Stimulated activated naive CD4-positive, alpha-beta T cell treated with Interleukin-2 at 50 U/mL for 16 hours (primary cell): Measurements from ENCODE around the gene GGT6.
"Not testable (repeated sequence)": the region's sequence is repeated elsewhere in the genome, so short reads cannot be mapped to it uniquely, and the experiment has no call there.

Experiments
- DNase-seq: peaks from one replicate; lab custom pipeline; 2025; lab: John Stamatoyannopoulos, UW

GGT6 gene

DNA sequence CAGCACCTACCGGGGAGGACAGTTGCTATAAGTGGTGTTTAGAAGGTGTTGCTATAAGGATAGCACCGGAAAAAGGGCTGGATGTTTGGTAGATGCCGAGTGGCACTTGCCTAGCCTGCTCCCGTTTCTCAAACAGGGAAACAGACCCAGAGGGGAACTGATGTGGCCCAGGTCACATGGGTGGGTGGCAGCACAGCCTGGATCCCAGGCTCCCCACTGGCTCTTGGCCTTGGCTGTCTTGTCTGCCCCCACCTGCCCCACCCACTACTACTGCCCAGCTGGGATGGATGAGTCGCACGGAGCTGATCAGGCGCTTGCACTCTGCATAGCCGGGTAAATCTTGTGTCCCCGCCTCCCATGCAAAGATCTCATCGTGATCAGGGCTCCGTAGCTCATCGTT is 31.2 kb upstream of the GGT6 start:
- DNase-seq, result no peak

DNA sequence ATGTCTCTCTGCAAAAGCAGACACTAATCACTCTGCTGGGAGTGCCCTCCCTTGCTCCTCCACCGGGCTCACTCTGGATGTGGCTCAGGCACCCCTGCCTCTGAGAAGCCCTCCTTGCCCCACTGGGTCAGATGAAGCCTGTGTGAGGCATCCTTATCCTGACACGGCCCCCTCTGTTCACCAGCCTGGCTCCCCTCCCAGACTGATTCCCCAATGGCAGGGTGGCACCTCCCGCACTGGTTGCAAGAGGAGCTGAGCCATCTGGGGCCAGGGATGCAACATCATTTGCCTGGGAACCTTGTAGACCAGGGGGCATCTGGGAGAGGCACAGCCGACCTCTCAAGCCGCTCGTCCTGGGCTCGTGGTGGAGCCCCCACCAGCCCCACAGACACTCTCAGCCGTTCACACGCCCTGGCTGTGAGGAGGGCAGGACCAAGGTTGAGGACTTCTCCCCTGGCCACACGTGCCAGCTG is 30.6 kb upstream of the GGT6 start:
- DNase-seq, result no peak

DNA sequence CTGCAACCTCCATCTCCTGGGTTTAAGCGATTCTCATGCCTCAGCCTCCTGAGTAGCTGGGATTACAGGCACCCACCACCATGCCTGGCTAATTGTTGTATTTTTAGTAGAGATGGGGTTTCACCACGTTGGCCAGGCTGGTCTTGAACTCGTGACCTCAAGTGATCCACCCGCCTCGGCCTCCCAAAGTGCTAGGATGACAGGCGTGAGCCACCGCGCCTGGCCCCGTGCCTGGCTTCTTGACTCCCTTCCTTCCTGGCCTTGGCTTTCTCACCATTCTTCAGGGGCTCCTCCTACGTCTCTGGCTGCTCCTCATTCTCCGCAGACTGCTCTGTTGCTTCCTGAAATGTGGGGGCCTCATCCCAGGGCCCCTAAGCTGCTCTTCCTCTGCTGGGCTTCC is 29.7 kb upstream of the GGT6 start:
- DNase-seq, result not testable (repeated sequence)

DNA sequence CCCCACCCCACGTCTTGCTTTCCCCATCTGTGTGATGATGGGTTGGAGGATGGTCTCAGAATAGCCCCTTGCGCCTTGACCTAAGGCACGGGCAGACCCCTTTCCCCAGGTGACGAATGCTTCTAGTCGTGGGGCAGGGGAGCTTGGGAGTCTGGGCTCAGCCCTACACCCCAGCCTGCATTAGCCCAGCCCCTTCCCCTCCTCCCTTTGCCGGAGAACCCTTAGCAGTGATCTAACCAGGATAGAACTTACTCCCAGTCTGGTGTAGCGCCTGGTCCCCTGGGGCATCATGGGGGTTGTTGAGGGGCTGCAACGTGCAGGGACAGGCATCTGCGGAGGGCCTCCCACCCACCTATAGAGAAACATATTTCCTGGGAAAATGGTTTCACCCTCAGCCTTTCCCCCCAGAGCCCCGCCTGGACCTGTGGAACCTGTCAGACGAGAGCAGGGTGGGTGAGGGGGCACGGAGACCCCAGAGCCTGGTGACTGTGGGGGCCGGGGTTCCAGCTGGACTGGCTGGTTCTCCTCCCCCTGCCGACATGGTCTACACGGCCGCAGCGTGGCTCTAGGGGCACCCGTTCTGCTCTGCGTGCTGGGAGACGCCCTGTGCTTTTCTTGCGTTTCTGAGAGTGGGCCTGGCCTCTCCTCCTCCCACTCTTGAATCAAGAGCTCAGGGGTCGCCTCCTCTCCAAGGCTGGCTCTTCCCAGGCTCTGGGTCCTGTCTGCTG is 28.7 kb upstream of the GGT6 start:
- DNase-seq, result no peak

DNA sequence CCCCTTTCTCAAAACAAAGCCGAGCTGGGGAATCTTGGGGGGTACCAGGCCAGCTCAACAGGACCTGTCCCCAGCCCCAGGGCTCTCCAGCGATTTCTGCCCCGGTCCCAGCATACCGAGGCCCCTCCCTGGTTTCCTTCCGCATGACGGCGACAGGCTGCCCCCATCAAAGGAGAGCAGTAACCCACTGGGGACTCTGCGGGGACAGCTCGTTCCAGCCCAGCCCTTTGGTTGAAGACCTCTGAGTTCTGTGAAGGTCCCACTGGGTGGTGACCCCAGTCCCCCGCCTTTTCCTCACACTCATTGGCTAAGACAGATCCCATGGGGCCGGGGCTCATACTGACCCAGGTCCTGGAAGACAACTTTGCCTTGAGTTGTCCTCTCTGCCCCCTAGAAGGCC is 28.0 kb upstream of the GGT6 start:
- DNase-seq, result no peak

DNA sequence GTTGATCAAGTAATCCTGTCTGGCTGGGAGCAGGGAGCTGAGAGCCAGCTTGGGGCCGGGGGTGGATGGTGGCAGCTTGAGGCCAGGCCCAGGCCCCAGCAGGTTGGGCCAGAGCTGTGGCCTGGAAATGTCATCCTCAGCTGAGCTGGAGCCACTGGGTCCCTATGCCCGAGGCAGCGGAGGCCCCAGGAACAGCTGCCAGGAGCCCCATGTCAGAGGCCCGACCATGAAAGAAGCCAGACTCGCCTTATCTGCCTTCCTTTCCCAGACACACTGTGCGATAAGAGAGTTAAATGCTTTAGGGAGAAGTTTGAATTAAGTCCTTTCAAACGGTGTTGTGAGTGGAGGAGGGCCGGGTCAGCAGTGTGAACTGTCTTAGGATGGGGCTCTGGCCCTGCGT is 27.4 kb upstream of the GGT6 start:
- DNase-seq, result no peak

DNA sequence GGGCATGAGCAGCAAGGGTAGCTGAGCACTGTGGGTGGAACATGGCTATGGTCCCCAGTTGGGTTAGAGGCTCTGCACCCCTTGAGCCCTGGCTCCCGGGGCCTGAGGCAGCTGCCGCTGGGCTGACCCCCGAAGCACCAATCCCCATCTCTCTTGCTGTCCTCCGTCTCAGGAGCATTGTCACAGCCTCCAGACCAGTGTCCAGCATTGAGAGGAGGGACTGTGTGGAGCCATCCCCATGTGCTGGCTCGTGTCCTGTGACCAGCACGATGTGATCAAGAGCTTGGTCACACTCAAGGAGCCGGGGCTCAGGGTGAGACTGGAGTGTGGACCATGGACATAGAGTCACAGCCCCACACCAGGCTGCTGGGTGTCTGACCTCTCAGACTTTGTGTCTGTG is 26.8 kb upstream of the GGT6 start:
- DNase-seq, result no peak

DNA sequence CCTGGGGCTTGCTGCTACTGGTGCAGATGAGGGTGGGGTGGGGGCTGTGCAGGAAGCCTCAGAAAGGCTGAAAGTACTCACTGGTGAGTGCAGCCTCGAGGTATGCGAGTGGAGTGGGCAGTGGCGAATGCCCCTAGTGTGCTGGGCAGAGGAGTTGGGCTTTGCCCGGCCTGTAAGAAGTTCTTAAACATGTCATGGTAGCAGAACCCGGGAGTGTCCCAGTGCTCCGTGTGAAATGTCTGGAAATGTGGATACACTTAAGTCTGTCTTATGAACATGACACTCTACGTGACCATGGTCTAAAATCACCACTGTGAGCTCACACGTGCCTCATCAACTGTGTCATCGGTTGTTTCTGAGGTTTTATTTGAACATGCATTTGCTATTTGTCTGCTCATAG is 25.7 kb upstream of the GGT6 start:
- no peak for DNase-seq

DNA sequence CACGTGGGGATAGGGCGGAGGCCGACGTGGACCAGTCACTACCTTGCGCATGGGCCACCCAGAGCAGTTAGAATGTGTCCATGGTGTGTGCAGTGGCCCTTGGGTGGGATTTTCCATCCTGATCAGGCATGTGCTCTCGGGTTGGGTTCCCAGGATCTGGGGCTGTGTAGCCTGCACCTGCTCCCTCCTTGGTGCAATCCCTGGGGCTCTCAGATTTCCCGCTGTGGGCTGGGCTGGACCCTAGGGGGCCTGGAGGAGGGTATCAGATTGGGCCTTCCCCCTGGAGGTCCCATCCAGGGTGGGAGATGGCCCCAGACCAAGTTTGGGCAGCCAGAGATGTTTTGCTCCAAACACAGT is 25.2 kb upstream of the GGT6 start:
- DNase-seq, result no peak

DNA sequence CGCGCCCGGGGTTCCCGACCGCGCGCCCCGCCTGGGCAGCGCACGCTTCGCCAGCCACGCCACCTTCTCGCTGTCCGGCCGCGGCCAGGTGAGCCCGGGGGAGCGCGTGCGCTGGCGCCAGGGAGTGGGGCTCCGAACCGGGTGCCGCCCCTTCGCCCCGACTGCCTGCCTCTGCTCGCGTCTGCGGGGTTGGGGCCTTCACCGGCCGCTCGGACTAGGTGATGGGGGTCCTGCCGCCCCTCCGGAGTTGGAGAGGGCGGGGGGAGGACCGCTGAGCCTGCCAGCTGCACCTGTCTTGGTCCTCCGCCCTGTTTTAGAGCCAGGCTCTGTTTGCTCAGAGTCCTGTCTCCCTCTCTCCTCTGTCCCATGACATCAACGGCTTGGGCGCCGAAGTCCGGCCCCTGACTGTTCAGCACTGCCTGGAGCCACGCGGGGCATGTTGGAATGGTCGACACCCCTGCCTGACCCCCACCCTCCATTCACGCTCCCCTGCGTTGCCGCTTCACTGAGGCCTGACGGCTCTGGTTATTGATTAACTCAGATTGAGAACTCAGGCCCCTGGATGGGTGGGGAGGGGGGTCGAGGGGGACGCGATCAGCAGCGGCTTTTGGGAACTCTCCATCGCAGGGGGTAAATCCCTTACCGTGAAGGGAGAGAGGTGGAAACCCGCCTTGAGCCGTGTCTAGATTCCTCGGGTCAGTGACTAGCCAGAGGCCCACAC is 24.7 kb upstream of the GGT6 start:
- DNase-seq, result no peak

DNA sequence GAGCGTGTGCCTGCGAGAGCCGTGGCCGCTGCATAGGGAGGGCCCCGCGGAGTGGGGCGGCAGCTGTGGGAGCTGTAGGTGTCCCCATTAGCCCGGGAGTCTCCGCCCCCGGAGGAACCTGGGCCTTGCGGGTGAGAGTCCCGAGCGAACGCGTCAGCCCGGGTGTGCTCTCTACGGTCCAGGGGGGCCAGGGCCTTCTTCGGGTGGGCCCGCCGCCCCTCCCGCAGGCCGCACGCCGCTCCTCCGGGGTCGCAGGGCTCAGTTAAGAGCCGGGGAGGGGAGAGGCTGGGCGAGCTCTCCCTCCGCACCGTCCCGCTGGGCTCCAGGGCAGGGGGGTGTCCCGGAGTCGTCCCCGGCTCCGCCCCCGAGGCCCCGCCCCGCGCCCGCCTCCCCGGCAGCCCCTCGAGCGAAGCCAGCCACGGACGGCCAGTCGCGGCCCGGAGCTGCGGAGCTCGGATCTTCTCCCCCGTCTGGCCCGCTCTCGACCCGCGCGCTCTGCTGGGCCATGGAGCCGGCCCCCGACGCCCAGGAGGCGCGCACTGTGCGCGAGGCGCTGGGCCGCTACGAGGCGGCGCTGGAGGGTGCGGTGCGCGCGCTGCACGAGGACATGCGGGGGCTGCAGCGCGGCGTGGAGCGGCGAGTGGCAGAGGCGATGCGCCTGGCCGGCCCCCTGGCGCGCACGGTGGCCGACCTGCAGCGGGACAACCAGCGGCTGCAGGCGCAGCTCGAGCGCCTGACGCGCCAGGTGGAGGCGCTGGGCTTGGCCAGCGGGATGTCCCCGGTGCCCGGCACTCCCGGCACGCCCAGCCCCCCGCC is 23.9 kb upstream of the GGT6 start, which contains the start of gene SMTNL2:
TSS of gene SMTNL2 (plus strand) at position 429 of the 816 bp plus-strand sequence. CDS start at position 506, 77 bp downstream.
- DNase-seq, result no peak

DNA sequence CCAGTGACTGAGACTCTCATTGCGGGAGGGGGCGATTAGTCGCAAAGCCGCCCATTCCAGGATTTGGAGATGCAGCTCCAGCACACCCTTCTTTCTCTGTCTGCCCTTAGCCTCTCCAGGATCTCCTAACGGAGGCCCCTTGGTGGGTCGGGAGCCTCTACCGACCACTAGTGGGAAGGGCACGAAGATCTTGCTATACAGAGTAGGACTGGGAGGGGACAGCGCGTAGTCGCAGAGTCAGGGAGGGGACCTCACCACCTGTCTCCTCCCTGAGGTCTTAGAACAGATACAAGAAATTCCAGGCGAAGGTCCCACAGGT is 23.4 kb upstream of the GGT6 start:
- DNase-seq, result no peak

DNA sequence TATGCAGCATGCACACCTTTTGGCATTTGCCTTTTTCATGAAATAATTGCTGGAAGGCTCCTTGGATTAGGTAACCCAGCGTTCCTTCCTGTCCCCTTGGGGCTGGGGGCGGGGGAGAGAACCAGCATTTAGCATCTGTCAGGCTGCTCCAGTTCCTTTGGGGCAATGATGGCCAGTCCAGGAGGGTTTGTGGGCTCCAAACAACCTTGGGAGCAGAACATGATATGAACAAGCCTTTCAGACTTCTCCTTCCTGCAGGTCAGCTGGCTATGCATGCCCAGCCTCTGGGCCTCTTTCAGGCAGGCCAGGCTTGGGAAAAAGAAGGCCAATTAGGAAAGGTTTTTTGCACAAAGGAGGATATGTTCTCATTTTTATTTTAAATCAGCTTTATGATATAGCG is 22.8 kb upstream of the GGT6 start:
- DNase-seq, result no peak

DNA sequence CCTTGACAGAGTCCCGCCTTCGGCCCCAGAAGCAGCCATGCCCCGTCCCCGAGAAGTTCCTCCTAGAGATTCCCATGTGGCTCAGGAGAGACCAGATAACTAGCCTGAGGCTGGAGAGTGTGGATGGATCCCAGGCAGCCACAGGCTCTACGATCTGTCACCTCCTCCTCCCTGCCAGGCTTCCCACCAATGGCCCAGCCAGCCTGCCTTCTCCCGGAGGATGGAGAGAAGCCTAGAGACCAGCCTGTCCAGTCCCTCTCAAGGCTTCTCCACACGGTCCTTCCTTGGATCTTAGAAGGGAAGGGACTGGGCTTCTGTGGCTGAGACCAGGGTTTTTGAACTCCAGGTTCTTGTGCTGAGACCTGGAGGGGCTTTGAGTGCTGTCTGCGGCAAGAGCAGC is 22.3 kb upstream of the GGT6 start:
- no peak for DNase-seq

DNA sequence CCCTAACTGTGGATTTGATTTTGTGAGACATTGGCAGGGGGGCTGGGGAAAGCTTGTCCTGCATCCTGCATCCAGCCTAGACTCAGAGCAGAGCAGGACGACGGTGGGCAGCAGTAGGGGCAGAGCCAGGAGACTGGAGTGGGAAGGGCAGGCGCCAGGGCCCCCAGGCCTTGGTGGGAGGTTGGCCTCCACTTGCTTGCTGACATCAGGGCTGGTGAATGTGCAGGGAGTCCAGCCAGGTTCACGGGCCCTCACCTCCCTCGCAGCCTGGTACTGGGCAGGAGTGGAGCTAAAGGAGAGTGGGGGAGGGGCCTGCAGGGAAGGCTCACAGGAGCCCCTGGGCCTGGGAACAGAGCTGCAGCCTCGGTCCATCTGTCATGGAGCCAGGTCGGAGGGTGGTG is 21.7 kb upstream of the GGT6 start:
- no peak for DNase-seq

DNA sequence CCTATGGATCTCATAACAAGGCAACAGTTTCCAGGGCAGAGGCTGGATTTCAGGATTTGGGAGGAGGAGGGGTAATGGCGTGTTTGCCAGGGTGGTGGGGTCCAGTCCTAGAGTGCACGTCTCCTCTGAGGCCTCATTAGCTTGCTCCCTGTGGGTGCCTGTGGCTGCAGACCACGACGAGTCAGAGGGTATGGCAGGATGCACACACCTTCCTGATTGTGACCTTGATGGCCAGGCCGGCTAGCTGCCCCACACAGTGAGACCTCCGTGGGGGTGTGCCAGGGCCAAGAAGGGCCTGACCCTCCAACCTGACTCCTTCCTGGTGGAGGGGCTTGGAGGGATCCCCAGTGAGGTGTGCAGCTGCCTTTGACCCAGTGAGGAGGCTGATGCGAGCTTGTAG is 19.9 kb upstream of the GGT6 start:
- no peak for DNase-seq

DNA sequence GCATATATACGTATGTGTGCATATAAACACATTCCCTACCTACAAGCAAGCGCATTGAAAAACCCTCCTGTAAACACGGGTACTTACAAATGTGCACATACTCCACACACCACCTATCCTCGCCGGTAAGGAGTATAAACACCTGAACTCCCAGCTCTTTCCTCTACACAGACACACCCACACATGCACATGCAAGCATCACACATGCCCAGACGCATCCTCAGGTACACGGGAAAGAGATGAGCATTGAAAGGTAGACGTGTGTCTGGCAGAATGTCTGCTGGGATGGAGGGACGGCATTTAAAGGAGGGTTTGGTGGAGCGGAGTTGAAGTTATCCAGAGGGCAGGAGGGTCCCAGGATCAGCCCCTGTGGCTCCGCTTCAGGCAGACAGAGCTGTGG is 19.3 kb upstream of the GGT6 start:
- DNase-seq, result no peak

DNA sequence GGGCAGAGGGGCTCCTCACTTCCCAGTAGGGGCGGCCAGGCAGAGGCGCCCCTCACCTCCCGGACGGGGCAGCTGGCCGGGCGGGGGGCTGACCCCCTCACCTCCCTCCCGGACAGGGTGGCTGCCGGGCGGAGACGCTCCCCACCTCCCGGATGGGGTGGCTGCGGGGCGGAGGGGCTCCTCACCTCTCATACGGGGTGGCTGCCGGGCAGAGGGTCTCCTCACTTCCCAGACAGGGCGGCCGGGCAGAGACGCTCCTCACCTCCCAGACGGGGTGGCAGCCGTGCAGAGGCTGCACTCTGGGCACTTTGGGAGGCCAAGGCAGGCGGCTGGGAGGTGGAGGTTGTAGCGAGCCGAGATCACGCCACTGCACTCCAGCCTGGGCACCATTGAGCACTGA is 18.0 kb upstream of the GGT6 start:
- DNase-seq, result not testable (repeated sequence)

DNA sequence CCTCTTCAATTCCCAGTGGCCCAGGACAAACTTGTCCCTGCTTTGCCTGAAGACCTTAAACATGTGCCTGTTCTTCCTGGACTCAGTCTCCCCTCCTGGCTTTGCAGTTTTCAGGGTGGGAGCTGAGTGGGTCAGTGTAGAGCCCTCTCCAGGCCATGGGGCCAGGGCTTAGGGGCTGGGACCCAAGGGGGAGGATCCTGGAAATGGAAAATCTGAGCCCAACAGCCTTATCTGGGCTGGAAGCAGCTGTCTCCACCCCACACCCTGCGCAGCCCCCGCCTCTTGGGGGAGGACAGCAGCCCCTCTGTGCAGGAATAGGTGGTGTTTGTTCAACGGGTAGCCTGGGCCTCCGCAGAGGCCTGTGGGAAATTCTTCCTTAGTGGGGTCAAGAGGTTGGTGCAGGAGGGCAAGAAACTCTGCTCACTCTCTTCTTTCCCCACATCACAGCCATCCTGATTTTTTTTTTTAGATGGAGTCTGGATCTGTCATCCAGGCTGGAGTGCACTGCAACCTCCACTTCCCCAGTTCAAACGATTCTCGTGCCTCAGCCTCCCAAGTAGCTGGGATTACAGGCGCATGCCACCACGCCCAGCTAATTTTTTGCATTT is 17.1 kb upstream of the GGT6 start:
- DNase-seq, result no peak

DNA sequence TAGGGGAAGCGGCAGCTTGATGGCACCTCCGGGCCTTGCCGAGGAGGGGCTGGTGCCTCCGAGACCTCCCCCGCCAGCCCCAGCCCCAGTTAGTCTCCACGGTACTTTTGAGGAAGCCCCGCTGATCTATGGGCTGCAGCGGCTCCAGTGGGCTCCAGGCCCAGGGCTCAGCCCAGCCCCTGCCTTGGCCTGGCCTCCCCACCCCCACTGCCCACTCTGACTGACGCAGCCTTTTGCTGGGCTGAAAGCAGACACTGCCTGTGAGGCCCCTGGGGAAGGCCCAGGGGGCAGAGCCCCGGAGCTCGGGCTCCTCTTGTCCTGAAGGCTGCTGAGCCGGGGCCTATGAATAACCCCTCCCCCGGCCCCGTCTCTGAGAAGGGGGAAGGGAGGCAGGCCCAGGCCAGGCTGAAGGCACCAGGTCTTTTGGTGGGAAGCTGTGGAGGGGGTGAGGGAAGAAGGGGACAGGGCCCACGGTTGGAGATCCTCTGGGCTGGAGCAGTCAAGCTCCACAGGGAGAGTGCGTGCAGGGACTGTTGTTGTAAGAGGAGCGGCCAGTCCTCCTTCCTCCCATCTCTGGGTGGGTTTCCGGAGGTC is 16.4 kb upstream of the GGT6 start:
- no peak for DNase-seq

DNA sequence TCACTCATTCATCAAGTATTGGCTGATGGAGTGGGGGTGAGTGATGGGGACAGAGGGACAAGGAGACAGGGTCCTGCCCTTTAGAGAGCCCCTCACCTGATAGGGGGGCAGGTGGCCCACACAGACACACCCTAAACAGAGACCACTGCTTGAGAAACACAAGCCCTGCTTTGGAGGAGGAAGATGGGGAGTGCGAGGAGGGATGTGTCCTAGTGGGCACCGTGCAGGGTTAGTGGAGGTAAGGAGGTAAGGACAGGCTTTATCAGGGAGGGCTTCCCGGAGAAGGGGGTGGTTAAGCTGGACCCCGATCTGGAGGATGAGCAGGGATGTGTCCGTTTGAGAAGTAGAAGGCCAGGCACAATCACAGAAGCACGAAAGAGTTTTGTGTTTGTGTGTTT is 15.8 kb upstream of the GGT6 start:
- no peak for DNase-seq

DNA sequence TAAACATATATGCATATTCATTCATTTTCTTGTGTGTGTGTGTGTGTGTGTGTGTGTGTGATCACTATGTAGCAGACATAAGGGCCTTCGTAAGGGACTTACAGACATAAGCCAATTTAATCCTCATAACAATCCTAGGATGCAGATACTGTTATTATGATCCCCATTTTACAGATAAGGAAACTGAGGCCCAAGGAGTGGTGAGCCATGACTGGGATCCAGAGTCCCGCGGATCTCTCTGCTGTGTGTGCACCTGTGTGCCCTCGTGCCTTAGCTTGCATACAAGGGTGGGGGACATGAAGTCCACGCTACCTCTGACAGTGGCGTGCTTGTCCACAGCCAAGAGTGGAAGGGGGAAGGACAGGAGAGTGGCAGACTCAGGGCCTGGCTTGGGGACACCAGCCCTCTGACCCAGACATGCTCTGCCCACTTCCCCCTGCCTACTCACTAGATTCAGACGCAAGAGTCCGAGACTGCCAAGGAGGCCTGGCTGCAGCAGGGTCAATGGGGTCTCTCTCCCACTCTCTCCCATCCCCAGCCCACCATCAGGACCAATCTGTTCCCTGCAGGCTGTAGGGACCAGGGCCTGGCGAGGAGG is 14.2 kb upstream of the GGT6 start:
- DNase-seq, result no peak
